NCI-H146 (cell line): ENCODE measurements around the gene RYR1.
A peak's percentile ranks its signal among the peaks of the same experiment; 100 is the strongest.
"Not testable (repeated sequence)": the region's sequence is repeated elsewhere in the genome, so short reads cannot be mapped to it uniquely, and the experiment has no call there.

Experiments
- DNase-seq: peaks from one replicate; lab custom pipeline; 2025; lab: John Stamatoyannopoulos, UW

Gene RYR1

DNA sequence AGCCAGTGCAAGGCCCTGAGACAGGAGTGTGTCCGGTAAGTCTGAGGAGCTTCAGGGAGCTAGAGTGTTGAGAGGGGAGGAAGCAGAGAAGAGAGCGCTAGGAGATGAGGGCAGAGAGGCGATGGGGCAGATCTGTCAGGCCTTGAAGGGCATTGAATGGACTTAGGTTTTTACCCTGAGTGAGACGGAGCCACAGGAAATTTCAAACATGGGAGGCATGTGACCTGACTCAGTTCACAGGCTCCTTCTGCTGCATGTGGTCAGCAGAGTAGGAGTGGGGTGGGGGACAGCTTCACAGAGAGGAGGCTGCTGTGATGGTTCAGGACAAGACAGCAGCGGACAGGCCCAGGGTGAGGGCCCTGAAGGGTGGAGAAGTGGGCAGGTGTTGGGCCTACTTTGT is 33.1 kb upstream of the RYR1 start:
- DNase-seq: no peak

DNA sequence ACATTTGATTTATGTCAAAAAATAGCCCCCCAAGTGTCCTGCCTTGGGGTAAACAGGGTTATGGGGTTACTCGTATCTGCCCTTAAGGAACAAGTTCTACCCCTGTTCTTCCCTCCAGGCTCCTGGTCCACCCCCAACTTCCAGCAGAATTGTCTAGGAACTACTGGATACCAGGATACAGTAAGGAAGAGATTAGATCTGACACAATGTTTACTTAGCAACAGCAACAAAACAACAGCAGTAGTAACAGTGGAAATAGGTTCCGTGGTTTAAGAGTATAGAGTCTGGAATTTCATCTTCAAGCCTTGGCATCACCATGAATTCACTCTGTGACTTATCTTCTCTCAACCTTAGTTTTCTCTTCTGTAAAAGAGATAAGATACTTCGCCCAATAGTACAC is 32.3 kb upstream of the RYR1 start:
- DNase-seq: no peak

DNA sequence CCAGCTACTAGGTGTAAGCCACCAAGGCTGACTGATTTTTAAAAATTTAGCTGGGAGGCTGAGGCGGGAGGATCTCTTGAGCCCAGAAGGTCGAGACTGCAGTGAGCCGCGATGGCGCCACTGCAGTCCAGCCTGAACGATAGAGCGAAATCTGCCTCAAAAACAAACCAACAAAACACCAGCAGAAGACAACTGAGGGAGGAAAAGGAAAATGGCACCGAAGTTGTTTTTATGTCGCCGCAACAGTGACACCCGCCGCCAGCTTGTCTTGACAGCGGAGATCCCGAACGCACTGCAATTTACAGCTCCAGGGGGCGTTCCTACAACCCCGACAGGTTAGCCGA is 30.9 kb upstream of the RYR1 start:
- no peak for DNase-seq

DNA sequence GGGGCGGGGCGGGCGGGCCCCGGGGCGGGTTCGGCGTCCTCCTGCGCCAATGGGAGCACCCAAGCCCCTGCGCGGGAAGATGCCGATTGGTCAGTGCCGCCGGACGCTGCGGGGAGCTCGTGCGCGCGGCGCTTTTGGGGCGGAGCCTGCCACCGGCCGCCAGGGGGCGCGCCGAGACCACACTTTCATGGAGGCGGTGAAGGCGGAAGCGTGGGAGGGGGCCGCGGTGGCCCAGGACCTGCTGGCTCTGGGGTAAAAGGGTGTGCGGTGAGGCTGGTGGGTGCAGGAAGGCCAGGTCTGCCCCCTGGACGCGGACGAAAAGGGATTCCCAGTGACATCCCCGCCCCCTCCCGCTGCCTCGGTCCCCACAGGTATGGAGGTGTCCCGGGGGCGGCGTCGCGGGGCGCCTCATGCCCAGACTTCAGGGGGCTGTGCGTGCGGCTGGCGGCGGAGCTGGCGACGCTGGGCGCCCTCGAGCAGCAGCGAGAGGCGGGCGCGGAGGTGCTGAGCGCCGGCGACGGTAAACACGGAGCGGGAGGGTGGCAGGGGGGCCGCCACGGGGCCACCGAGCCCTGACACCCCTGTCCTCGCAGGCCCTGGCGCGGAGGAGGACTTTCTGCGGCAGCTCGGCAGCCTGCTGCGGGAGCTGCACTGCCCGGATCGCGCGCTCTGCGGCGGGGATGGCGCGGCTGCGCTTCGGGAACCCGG is 30.4 kb upstream of the RYR1 start, which contains the start of gene FAM98C:
Gene FAM98C, plus strand, starts transcription at position 127 of the 708 bp plus-strand sequence. Its CDS starts 61 bp downstream, at position 188.
- peak; percentile 98 for DNase-seq

DNA sequence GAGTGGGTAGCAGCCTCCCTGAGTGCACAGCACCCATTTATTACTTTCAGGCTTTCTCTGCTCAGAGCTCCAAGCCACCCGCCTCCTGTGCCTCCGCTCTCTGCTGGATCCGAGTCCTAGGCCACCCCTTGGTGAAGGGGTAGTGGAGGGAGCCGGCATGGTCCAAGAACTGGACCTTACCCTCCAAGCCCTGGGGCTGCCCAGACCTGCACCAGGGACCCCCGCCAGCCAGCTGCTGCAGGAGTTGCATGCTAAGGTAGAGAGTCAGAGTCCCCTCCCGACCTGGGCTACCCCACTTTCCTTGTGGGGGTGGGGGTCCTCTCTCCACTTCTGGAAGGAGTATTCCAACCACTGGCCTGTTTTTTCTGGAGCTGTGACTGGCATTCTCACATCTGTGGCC is 28.6 kb upstream of the RYR1 start:
- DNase-seq: no peak

DNA sequence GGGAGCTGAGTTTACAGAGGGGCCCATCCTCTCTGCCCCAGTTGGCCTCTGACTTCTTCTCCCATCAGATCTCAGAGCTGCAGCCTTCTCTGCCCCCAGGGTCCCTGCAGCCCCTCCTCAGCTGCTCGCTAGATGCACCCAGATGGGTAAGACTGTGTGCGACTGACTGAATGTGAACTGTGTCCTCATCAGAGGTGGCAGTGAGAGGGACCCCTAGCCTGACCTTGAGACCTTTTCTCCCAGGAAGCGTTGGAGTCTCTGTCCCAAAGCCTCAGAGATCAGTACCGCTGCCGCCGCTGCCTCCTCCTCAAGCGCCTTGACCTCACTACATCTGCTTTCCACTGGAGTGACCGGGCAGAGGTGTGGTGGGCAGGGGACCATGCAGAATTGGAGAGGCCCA is 28.2 kb upstream of the RYR1 start:
- no peak for DNase-seq

DNA sequence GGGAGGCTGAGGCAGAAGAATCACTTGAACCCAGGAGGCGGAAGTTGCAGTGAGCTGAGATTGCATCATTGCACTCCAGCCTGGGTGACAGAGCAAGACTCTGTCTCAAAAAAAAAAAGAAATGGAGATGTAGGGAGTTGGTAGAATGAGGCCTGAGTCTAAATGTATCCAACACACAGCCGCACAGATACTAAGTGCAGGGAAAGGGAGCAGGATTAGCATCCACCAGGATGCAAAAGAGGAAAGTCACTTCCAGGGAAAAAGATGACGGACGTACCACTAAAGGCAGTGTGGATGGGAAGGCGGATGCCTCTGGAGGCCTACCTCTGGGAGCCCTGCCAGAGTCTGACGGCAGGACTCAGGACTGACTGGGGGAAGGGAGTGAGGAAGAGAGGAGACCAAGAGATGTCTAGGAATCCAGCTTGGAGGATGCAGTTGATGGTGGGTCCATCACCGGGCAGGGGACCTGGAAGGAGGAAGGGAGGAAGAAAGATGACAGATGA is 23.8 kb upstream of the RYR1 start:
- DNase-seq: no peak

DNA sequence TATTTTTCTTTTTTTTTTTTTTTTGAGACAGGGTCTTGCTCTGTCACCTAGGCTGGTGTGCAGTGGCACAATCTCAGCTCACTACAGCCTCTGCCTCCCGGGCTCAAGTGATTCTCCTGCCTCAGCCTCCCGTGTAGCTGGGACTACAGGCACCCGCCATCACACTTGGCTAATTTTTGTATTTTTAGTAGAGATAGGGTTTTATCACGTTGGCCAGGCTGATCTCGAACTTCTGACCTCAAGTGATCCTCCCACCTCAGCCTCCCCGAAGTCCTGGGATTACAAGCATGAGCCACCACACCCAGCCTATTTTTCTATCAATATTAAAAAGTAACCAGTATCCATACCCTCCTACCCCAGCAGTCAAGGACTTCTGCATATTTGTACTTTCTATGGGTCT is 23.1 kb upstream of the RYR1 start:
- not testable (repeated sequence) for DNase-seq

DNA sequence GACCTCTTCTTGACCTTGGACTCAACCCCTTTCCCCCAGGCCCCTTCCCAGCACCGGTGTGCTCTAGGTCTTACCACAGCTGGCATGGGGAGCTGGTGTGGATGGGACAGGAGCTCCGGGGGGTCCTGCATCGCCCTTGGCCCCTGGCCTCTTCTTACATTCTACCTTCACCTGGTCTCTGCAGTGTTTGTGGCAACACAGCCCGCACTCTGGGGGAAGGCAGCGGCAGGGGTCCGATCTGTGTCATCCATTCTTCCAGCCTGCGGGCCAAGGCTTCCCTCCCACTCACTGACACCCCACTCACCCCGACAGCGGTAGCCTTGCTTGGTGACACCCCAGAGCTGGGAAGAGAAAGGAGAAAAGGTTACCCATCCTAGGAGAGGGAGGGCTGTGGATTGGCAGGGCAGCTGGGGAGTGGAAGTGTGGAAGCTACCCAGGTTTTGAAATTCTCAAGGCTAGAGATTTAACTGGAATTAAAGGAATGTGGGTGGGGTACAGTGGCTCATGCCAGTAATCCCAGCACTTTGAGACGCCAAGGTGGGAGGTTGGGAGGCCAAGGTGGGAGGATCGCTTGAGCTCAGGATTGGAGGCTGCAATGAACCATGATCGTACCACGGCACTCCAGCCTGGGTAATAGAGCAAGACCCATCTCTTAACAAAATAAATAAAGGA is 22.3 kb upstream of the RYR1 start:
- no peak for DNase-seq

DNA sequence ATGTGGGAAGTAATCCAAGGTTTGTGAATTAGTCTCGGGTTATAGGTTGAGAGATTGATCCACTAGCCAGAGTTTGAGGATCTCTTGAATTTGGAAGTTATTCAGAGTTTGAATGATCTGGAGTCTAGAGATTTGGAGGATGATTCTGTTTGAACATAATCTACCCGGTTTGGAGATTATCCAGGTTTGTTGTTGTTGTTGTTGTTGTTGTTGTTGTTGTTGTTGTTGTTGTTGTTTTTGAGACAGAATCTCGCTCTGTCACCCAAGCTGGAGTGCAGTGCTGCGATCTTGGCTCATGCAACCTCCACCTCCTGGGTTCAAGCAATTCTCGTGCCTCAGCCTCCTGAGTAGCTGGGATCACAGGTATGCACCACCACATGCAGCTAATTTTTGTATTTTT is 21.6 kb upstream of the RYR1 start:
- not testable (repeated sequence) for DNase-seq

DNA sequence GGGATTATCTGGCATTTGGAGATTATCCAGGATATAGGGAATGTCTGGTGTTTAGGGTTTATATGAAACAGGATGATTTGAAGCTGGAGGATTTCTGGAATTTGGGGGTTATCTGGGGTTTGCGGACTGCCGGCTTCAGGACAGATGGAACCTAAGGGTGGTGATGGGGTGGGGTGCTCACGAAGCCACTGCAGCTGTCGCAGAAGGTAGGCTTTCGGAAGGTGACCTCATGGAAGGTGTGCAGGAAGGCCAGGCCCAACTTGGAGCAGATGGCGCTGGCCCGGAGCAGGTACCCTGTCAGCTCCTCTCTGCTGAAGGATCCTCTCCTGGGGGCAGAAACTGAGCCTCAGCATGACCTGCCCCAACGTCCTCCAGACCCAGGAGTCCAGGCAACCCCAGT is 21.0 kb upstream of the RYR1 start:
- no peak for DNase-seq

DNA sequence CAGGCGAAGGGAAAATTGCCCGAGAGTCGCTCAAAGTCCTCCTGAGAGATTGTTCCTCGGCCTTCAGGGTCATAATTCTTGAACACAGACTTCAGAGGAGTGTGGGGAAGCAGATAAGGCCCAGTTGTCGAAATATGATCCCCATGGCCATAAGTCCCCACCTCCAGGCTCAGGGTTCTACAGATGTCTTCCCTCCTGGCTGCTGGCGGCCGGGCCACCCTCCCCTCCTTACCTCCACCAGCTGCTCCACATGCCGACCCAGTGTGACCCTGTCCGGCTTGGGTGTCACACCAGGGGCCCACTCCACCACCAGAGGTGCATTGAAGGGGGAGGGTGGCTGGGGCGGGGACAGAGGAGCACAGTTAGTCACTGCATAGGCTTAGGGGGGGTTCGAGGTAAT is 20.5 kb upstream of the RYR1 start:
- no peak for DNase-seq

DNA sequence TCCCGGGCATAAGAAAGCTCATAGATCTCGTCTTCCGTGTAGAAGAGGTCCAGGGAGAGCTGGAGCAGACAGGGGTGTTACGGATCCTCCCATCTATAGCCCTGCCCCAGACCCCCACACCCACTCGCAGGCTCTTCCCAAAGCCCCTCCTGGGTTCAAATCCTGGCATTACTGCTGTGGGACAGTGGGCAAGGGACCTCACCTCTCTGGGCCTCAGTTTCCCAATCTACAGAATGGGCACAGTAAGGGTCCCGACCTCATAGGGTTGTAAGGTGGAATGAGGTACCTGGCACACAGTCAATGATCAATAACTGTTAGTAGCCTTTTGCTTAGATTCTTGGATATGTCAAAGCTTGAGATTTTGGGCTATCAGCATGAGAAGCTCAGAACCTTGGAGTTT is 20.1 kb upstream of the RYR1 start:
- no peak for DNase-seq

DNA sequence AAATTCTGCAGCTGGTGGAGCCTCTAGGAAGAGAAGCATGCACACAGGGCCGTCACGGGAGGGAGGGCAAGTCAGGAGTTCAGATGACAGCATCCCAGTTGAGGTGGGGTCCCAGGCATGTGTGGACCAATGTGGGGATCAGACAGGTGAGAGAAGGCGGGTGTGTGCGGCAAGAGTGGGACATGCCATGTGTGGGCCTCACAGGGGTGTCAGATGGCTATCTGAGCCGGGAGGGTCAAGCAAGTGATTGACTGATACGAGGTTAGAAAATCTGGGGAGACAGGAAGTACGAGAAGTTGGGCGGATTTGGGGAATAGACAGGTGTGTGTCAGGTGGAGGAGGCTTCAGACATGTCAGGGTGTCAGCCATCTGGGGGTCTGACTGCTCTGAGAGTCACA is 16.3 kb upstream of the RYR1 start:
- DNase-seq: no peak

DNA sequence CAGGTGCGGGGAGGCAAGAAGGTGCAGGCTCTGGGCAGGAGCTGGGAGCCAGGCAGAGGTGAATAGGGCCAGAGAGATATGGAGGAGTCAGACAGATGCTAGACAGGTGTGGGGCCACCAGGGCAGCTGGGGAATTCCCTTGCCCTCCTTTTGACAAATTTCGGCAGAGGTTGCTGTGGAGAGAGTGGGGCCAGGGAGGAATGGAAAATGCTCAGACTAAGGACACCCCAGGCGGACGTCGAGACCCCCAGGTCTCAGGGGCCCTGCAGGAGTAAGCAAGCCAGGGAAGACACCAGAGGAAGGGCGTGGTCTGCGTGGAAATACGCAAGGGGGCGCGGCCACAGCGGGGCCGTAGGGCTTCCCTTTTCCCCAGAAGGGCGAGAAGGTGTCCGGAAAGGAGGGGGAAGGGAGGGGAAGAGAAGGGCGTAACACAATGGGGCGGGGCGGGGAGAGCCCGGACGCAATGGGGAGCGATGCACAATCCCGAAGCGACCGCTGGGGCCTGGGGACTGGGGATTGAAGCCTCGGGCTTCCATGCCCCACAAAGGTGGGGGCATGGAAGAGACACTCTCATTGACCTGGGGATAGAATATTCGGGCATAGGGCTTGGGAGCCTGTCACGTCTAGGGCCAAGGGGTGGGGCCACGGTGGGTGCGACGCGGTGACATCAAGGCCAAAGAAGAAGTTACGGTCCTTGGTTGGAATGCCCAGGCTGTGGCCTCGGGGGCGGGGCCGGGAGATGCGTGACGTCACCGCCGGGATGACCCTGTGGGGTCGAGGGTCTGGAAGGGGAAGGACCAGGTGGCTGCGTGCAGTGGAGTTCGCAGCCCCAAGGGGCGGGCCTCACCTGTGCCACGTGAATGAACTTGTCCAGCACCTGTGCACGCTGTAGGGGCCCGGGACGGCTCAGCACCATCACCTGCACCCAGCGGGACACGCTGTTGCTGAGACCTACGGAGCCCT is 15.7 kb upstream of the RYR1 start:
- DNase-seq: peak; percentile 54

DNA sequence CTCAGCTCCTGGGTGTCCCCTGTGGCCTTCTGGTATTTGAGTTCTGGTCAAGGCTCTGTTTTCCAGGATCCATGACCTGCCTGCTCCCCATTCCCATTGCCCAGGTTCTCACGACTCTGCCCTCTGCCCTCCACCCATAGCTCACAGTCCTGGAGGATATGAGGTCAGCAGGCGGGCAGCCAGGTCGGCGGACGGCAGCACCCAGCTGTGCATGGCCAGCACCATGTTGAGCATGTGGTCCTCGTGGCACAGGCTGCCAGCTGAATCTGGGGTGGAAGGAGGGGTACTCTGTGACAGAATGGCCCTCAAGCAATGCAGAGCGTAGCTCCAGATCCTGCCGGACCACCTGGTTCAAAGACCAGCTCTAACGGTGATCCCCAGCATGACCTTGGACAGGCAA is 12.6 kb upstream of the RYR1 start:
- no peak for DNase-seq

DNA sequence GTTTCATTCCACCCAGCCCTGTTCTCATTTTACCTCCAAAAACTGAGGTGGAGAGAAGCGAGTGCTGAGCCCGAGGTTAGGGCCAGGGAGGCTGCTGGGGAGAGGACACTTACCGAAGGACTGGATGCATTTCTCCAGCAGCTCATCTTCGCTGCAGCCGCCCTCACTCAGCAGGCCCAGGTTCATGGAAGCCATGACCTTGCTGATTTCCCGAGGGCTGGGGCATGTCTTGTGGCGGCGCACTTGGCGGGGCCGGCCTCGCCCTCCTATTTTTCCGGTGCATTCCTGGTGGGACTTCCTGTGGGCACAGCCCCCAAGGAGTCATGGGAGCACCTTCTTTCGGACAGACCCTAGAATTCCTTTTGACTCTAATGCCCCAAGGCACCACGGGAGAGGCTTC is 11.6 kb upstream of the RYR1 start:
- DNase-seq: no peak

DNA sequence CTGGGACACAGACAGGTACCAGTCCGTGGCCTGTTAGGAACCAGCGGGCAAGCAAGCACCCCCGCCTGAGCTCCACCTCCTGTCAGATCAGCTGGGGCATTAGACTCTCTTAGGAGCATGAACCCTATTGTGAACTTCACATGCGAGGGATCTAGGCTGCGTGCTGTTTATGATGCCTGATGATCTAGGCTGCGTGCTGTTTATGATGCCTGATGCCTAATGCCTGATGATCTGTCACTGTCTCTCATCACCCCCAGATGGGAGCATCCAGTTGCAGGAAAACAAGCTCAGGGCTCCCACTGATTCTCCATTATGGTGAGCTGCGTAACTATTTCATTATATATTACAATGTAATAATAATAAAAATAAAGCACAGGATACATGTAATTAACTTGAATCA is 11.1 kb upstream of the RYR1 start:
- DNase-seq: no peak

DNA sequence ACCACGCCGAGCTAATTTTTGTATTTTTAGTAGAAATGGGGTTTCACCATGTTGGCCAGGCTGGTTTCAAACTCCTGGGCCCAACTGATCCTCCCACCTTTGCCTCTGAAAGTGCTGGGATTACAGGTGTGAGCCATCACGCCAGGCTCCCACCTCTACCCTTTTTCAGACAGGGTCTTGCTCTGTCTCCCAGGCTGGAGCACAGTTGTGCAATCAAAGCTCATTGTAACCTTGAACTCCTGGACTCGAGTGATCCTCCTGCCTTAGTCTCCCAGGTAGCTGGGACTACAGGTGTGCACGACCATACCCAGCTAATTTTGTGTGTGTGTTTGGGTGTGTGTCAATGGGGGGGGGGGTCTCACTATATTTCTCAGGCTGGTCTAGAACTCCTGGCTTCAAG is 9.2 kb upstream of the RYR1 start:
- no peak for DNase-seq

DNA sequence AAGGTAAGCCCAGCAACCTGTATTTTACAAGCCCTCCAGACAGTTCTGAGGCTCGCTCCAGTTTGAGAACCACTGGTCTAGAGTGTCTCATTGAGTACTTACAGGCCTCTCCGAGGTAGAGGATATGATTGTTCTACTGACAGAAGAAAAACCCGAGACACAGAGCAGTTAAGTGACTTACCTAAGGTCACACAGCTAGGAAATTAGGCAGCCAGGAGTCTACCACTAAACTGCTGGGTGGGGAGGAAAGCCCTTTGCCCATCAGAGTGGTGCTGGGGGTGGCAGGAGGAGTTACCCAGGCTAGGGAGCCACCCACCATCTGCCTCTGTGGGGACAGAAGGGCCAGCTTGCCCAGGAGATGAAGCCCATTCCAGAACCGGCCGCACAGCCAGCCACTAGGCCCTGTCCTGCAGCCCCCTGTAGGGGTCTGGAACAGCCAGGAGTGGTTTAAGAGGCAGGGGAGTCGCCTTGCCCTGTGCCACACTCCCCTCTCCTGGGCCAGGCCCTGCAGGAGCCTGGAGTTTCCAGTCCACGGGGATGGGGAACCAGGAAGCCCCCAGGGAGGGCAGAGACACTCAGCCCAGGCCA is 8.2 kb upstream of the RYR1 start:
- no peak for DNase-seq

DNA sequence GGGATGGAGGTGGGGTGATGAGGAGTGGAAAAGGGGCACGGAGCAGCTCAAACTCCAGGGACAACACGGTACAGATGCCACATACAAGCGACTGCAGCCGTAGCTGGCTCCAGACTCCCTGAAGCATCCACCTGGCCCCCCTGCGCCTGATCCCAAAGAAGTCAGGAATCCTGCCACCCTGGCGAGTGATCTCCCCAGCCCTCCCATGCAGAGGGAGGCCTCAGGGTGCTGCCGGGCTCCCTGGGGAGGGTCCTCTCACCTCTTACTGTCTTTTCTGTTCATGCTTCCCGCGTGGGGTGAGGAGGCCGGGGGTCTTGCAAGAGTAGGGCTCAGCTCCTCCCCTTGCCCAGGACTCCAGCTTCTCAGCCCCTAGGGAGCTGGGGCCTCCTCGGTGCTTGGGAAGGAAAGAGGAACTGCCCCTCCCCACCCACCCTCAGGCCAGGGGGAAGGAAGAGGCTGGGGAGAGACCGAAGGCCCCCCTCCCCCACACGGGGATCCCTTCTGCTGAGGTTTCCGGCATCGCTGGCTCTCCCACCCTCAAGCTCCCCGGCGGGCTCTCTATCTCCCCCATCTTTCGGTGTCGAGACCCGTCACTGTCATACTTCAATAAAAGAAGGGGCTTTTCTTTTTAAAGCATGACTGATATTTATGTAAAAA is 7.6 kb upstream of the RYR1 start, which contains the start of gene RASGRP4:
Gene RASGRP4, minus strand, starts transcription at position 410 of the 657 bp plus-strand sequence. Its CDS starts 128 bp downstream, at position 282.
- DNase-seq: no peak
